Adrenal gland (tissue), 12 donors: Measurements from ENCODE around the gene FAM174A. TPM values are rescaled to one million over a fixed set of nuclear protein-coding genes. Genes with fewer than 3 reads are reported as not detected.

Experiments
- DNase-seq, 7 donors: peaks; one replicate each; pipeline ENCODE4 v3.0.0-alpha.2; 2019 to 2020
- H3K27ac ChIP-seq, 5 donors: fragments of 200-600 bp; sonication (generic) in 4 of 5; 1 replicate in 3 of 5; 2 replicates in 2 of 5; pipeline versions ENCODE4 v1.5.1 to v1.8.0; 2016 to 2020; ENCODE audit warnings: mild to moderate bottlenecking in 1 of 5
- H3K27me3 ChIP-seq: fragments of 200-600 bp; 2 replicates; pipeline ENCODE4 v1.8.0; 2021
- H3K36me3 ChIP-seq, 2 donors: fragments of 200-600 bp; replicated peaks in 1 of 2; 1 replicate in 1 of 2; 2 replicates in 1 of 2; pipeline versions ENCODE4 v1.5.1 to v1.8.0; 2018 to 2022
- H3K4me1 ChIP-seq, 2 donors: fragments of 200-600 bp; replicated peaks in 1 of 2; 1 replicate in 1 of 2; 2 replicates in 1 of 2; pipeline versions ENCODE4 v1.5.1 to v1.8.0; 2018 to 2021
- H3K4me3 ChIP-seq, 4 donors: fragments of 200-600 bp; sonication (generic) in 3 of 4; one replicate each; pipeline ENCODE4 v1.5.1; 2016 to 2018
- H3K9me3 ChIP-seq, 3 donors: fragments of 200-600 bp; sonication (generic) in 1 of 3; replicated peaks in 1 of 3; 1 replicate in 2 of 3; 2 replicates in 1 of 3; pipeline versions ENCODE4 v1.5.1 to v1.8.0; 2016 to 2021
- CTCF ChIP-seq, 6 experiments: fragments of 450-650 bp in 4 of 6; fragments of 200-600 bp in 2 of 6; sonication (generic) in 1 of 6; IDR thresholded peaks; 1 replicate in 5 of 6; 2 replicates in 1 of 6; pipeline versions ENCODE4 v1.5.1 to v1.8.0; 2016 to 2021; ENCODE audit warnings: antibody characterized with exemption in 6 of 6, mild to moderate bottlenecking in 2 of 6, moderate library complexity in 1 of 6
- POLR2A ChIP-seq, 2 donors: fragments of 450-650 bp; IDR thresholded peaks; one replicate each; pipeline ENCODE4 v1.6.1; 2017; ENCODE audit warnings: antibody characterized with exemption in 2 of 2, mild to moderate bottlenecking in 2 of 2, moderate library complexity in 1 of 2
- WGBS, 4 donors: extraction: QIAGEN DNeasy Blood & Tissue Kit in 2 of 4; methylation state at CpG; one replicate each; pipeline versions ENCODE4 v1.1.5 to v1.1.7; 2013 to 2017; 5-methylcytosine and 5-hydroxymethylcytosine counted together
- intact Hi-C, 2 donors: fragments of 100-400 bp; cut with DNase I; formaldehyde crosslinking; loops; one replicate each; pipeline versions ENCODE4 v1.14.1 to v1.15.0; 2022 to 2023
- polyA plus RNA-seq, 3 donors: library from polyadenylated mRNA; stranded (reverse); fragments of 200-250 nt in 2 of 3; fragments of 350-450 nt in 1 of 3; fragmentation: Illumina TruSeq in 1 of 3; extraction: RNeasy Lipid Tissue Mini Kit (QIAGEN cat#74804) in 1 of 3; gene quantifications; one replicate each; pipeline ENCODE4 v1.2.3, GENCODE V29; 2013 to 2014
- total RNA-seq, 9 donors: library from RNA; depleted of rRNA in 4 of 9; stranded (reverse); fragments of >200 nt in 4 of 9; fragments of 120-200 nt in 1 of 9; fragmentation: NEBNext Ultra II Directional in 1 of 9; extraction: Animal tissue kit (Norgen Biotek cat#: 25700) in 1 of 9; gene quantifications; one replicate each; pipeline versions ENCODE4 v1.1.0 to v1.2.4, GENCODE V29; 2013 to 2023
- donor health status: healthy with polysubstance abuse.
- donor health status: Bipolar disorder and iron deficiency.
- donor health status: DM: yes; HTN: yes; CAD: no.
- donor health status: DM: no; HTN: no; CAD: no.
- donor health status: DM: no; HTN: no; CAD: no.
- donor health status: DM: yes; HTN: yes; CAD: no.

FAM174A gene
- total and polyA plus RNA-seq, 12 donors: 10.9 to 109 (median 27.2) TPM

GRCh38 chr5:100566382-100567141 lies 31.4 kb downstream of the FAM174A start:
- Histone ChIP-seq H3K27ac (no peak overlapping the region), H3K36me3 (no peaks in the 10 kb centered on the region), H3K4me3 (no peak overlapping the region), H3K4me1 (no peaks in the 10 kb centered on the region), H3K9me3 (no peaks in the 10 kb centered on the region), H3K27me3 (no peaks in the 10 kb centered on the region)
- intact Hi-C loops: no loop called here
- no peak for DNase-seq
- TF ChIP-seq CTCF (IDR thresholded peaks at IDR 0.05) (no peak), POLR2A (IDR thresholded peaks at IDR 0.05) (no peak)
- WGBS, 4 donors: 91 to 95% (median 93%) methylated on average over 4 of the region's 4 CpGs

GRCh38 chr5:100574716-100575115 lies 39.5 kb downstream of the FAM174A start:
- TF ChIP-seq CTCF (IDR thresholded peaks at IDR 0.05): no peak
- no peak for TF ChIP-seq POLR2A (IDR thresholded peaks at IDR 0.05)
- no peak for DNase-seq
- 79 to 90% (median 82%) methylated on average over 2 of the region's 2 CpGs for WGBS, 4 donors
- no peak overlapping the region for H3K4me3 ChIP-seq
- intact Hi-C loops: no loop called here
- H3K36me3 ChIP-seq: no peaks in the 10 kb centered on the region
- no peaks in the 10 kb centered on the region for H3K27me3 ChIP-seq
- H3K27ac ChIP-seq: no peak overlapping the region
- no peaks in the 10 kb centered on the region for H3K4me1 ChIP-seq
- H3K9me3 ChIP-seq: no peaks in the 10 kb centered on the region

- intact Hi-C loops: no loop called here
- H3K4me3 ChIP-seq: no peak overlapping the region
- no peaks in the 10 kb centered on the region for H3K36me3 ChIP-seq
- TF ChIP-seq CTCF (IDR thresholded peaks at IDR 0.05): no peak
- TF ChIP-seq POLR2A (IDR thresholded peaks at IDR 0.05): no peak
- no peaks in the 10 kb centered on the region for H3K9me3 ChIP-seq
- H3K27me3 ChIP-seq: no peaks in the 10 kb centered on the region
- no peak overlapping the region for H3K27ac ChIP-seq
- DNase-seq: no peak
- H3K4me1 ChIP-seq: no peaks in the 10 kb centered on the region
Observed at GRCh38 chr5:100575815-100576214, 40.6 kb downstream of the FAM174A start.

- intact Hi-C loops: no loop called here
- H3K27me3 ChIP-seq: no peaks in the 10 kb centered on the region
- H3K36me3 ChIP-seq: no peaks in the 10 kb centered on the region
- H3K4me3 ChIP-seq: no peak overlapping the region
- H3K27ac ChIP-seq: no peak overlapping the region
- WGBS, 4 donors: 86 to 90% (median 89%) methylated on average over 2 of the region's 2 CpGs
- no peaks in the 10 kb centered on the region for H3K9me3 ChIP-seq
- no peaks in the 10 kb centered on the region for H3K4me1 ChIP-seq
- TF ChIP-seq CTCF (IDR thresholded peaks at IDR 0.05) (no peak), POLR2A (IDR thresholded peaks at IDR 0.05) (no peak)
- no peak for DNase-seq
Observed at GRCh38 chr5:100576217-100576751, 41.1 kb downstream of the FAM174A start.
